Measurements from ENCODE around the gene TFPI. TPM values are rescaled to one million over a fixed set of nuclear protein-coding genes. Genes with fewer than 3 reads are reported as not detected.

The TFPI gene
- total and polyA plus RNA-seq, 10 of the 15 experiments (the other 5 are each of a cell fraction or from before 2014, with no cell fraction given), result 0.07 to 0.59 (median 0.34) TPM

GRCh38 chr2:187493877-187494568, 60.2 kb downstream of the TFPI start:
- no peaks in the 10 kb centered on the region for H3K36me3 ChIP-seq (ENCODE audit: control insufficient read depth in 2 of 2, insufficient read depth in 2 of 2, low read length in 1 of 2)
- 29% methylated on average over 3 of the region's 3 CpGs for WGBS (ENCODE audit: insufficient coverage, insufficient replicate concordance, low lambda C conversion rate, missing lambda C conversion rate)
- ChIA-PET SMC1A (ENCODE audit: uncharacterized antibody, unreplicated experiment) (interaction anchor here (1.2 kb wide), 1 partner anchor 30 kb away, joined by 3 read pairs; no protein-coding TSS in a partner anchor), POLR2A (no interaction called here), CTCF (interaction anchor here (0.6 to 2.2 kb wide), 4 partner anchors 10 to 87 kb away, joined by 3 to 14 read pairs (median 4); no protein-coding TSS in a partner anchor), RAD21 (ENCODE audit: unreplicated experiment) (no interaction called here)
- BruUV-seq (replicated peaks), result no TSS peak
- no peak overlapping the region for H3K27ac ChIP-seq (ENCODE audit: control insufficient read depth, insufficient read depth)
- ATAC-seq (peak; percentile 54), DNase-seq (ENCODE audit: low read depth, low spot score) (no peak), FAIRE-seq (no peak)
- no peaks in the 10 kb centered on the region for H3K79me2 ChIP-seq (ENCODE audit: control insufficient read depth, insufficient read depth, low read length)
- in situ Hi-C loops (cut with MboI) (no loop called here), intact Hi-C loops (cut with micrococcal nuclease; ENCODE audit: unreplicated experiment) (no loop called here)
- H3K4me1 ChIP-seq (ENCODE audit: control insufficient read depth, insufficient read depth, low read length), result no peaks in the 10 kb centered on the region
- H3K4me2 ChIP-seq (ENCODE audit: control insufficient read depth, insufficient read depth), result no peak overlapping the region
- TF ChIP-seq RUNX3 (IDR thresholded peaks at IDR 0.05; ENCODE audit: low read length) (0 out of 2 replicates have a peak, but pooled peaks have one; percentile 11), SPI1 (IDR thresholded peaks at IDR 0.05; ENCODE audit: borderline replicate concordance, insufficient read depth, low read depth, low read length) (peak; percentile 61; the same call in 1 of the 2 replicates), ZSCAN29 (IDR thresholded peaks at IDR 0.05) (no peak)
- no peak overlapping the region for H2AFZ ChIP-seq (ENCODE audit: control insufficient read depth, low read depth, low read length)
- H3K9ac ChIP-seq (ENCODE audit: control insufficient read depth, insufficient read depth, low read length), result no peak overlapping the region
- H3K4me3 ChIP-seq, result no peak overlapping the region
- no peaks in the 10 kb centered on the region; the same call in 2 of the 3 replicates for H3K9me3 ChIP-seq (replicated peaks; ENCODE audit: control insufficient read depth, insufficient read depth, low read length)
- H4K20me1 ChIP-seq (ENCODE audit: control insufficient read depth, insufficient read depth), result no peaks in the 10 kb centered on the region
- no peaks in the 10 kb centered on the region for H3K27me3 ChIP-seq (replicated peaks in 1 of 2; ENCODE audit: control insufficient read depth in 2 of 2, insufficient read depth in 2 of 2, low read length in 1 of 2)

- Histone ChIP-seq H3K36me3 (ENCODE audit: control insufficient read depth in 2 of 2, insufficient read depth in 2 of 2, low read length in 1 of 2) (no peaks in the 10 kb centered on the region), H3K79me2 (ENCODE audit: control insufficient read depth, insufficient read depth, low read length) (no peaks in the 10 kb centered on the region), H3K4me3 (no peak overlapping the region), H2AFZ (ENCODE audit: control insufficient read depth, low read depth, low read length) (no peak overlapping the region), H4K20me1 (ENCODE audit: control insufficient read depth, insufficient read depth) (no peaks in the 10 kb centered on the region), H3K27ac (ENCODE audit: control insufficient read depth, insufficient read depth) (no peak overlapping the region), H3K9ac (ENCODE audit: control insufficient read depth, insufficient read depth, low read length) (no peak overlapping the region), H3K4me1 (ENCODE audit: control insufficient read depth, insufficient read depth, low read length) (no peaks in the 10 kb centered on the region), H3K4me2 (ENCODE audit: control insufficient read depth, insufficient read depth) (no peak overlapping the region), H3K9me3 (replicated peaks; ENCODE audit: control insufficient read depth, insufficient read depth, low read length) (no peaks in the 10 kb centered on the region; the same call in 2 of the 3 replicates), H3K27me3 (replicated peaks in 1 of 2; ENCODE audit: control insufficient read depth in 2 of 2, insufficient read depth in 2 of 2, low read length in 1 of 2) (no peaks in the 10 kb centered on the region)
- no peak for ATAC-seq
- in situ Hi-C loops (cut with MboI), result no loop called here
- intact Hi-C loops (cut with micrococcal nuclease; ENCODE audit: unreplicated experiment), result no loop called here
- 15% methylated on average over 5 of the region's 5 CpGs for WGBS (ENCODE audit: insufficient coverage, insufficient replicate concordance, low lambda C conversion rate, missing lambda C conversion rate)
- no peak for FAIRE-seq
- TF ChIP-seq E2F4 (IDR thresholded peaks at IDR 0.05; ENCODE audit: low read depth, low read length) (no peak), ZNF384 (IDR thresholded peaks at IDR 0.05; ENCODE audit: borderline replicate concordance, low read depth, low read length) (no peak), GATAD2B (conservative IDR thresholded peaks at IDR 0.05; ENCODE audit: low read depth) (no peak), NFYA (IDR thresholded peaks at IDR 0.05; ENCODE audit: borderline replicate concordance, low read depth, low read length) (no peak), SMAD1 (IDR thresholded peaks at IDR 0.05; ENCODE audit: low read depth, partially characterized antibody) (no peak), ELK1 (IDR thresholded peaks at IDR 0.05; ENCODE audit: low read depth, low read length) (no peak), NRF1 (conservative IDR thresholded peaks at IDR 0.05; ENCODE audit: low read depth, low read length) (no peak)
- no TSS peak for BruUV-seq (replicated peaks)
- ChIA-PET CTCF (interaction anchor here (1.1 to 2.2 kb wide), 2 partner anchors 26 to 88 kb away, joined by 4 to 14 read pairs; no protein-coding TSS in a partner anchor), SMC1A (ENCODE audit: uncharacterized antibody, unreplicated experiment) (interaction anchor here (1.2 kb wide), 1 partner anchor 29 kb away, joined by 3 read pairs; no protein-coding TSS in a partner anchor), POLR2A (no interaction called here), RAD21 (ENCODE audit: unreplicated experiment) (no interaction called here)
- no peak for DNase-seq (ENCODE audit: low read depth, low spot score)
These were observed 61.1 kb downstream of the TFPI start for GRCh38 chr2:187493180-187493579.

All from GM12878 (cell line).